ENCODE results near the gene GPX4.

GPX4 gene

GRCh38 chr19:1115646-1116420 is 12.0 kb downstream of the GPX4 start:
- H3K4me3 ChIP-seq (ENCODE audit: low read depth, low read length), result no peak overlapping the region
- no peak for DNase-seq (ENCODE audit: low read depth)
- no peak for TF ChIP-seq CTCF (conservative IDR thresholded peaks at IDR 0.05; ENCODE audit: low read depth, low read length)

GRCh38 chr19:1116726-1117581 is 13.2 kb downstream of the GPX4 start:
- TF ChIP-seq CTCF (conservative IDR thresholded peaks at IDR 0.05; ENCODE audit: low read depth, low read length), result no peak
- H3K4me3 ChIP-seq (ENCODE audit: low read depth, low read length), result no peak overlapping the region
- DNase-seq (ENCODE audit: low read depth), result no peak

- no peak for TF ChIP-seq CTCF (conservative IDR thresholded peaks at IDR 0.05; ENCODE audit: low read depth, low read length)
- H3K4me3 ChIP-seq (ENCODE audit: low read depth, low read length), result no peak overlapping the region
- DNase-seq (ENCODE audit: low read depth), result no peak
These were observed 13.9 kb downstream of the GPX4 start for GRCh38 chr19:1117654-1118053.

GRCh38 chr19:1118999-1119398 is 15.2 kb downstream of the GPX4 start:
- no peak for TF ChIP-seq CTCF (conservative IDR thresholded peaks at IDR 0.05; ENCODE audit: low read depth, low read length)
- no peak overlapping the region for H3K4me3 ChIP-seq (ENCODE audit: low read depth, low read length)
- no peak for DNase-seq (ENCODE audit: low read depth)

- DNase-seq (ENCODE audit: low read depth), result no peak
- no peak overlapping the region for H3K4me3 ChIP-seq (ENCODE audit: low read depth, low read length)
- TF ChIP-seq CTCF (conservative IDR thresholded peaks at IDR 0.05; ENCODE audit: low read depth, low read length), result no peak
These were observed 15.9 kb downstream of the GPX4 start for GRCh38 chr19:1119475-1120217.

GRCh38 chr19:1121395-1121794 is 17.6 kb downstream of the GPX4 start:
- H3K4me3 ChIP-seq (ENCODE audit: low read depth, low read length), result no peak overlapping the region
- TF ChIP-seq CTCF (conservative IDR thresholded peaks at IDR 0.05; ENCODE audit: low read depth, low read length), result no peak

More at GRCh38 chr19:1121395-1121794, 17.6 kb downstream of the GPX4 start:
- no peak for DNase-seq (ENCODE audit: low read depth)
